GM12878 (cell line): Measurements from ENCODE around the gene MSLN. TPM values are rescaled to one million over a fixed set of nuclear protein-coding genes. Genes with fewer than 3 reads are reported as not detected.
A peak's percentile ranks its signal among the peaks of the same experiment; 100 is the strongest.

Source experiments
- ATAC-seq: fragments of 200-7000 bp; cut with Tn5 transposase; 3 replicates; pipeline ENCODE4 v1.9.1; 2020; ENCODE audit warnings: mild to moderate bottlenecking, moderate library complexity
- BruUV-seq: library from RNA; stranded (reverse); fragments of 400-500 nt; replicated peaks from 2 replicates; lab custom pipeline; 2021; lab: Mats Ljungman, UMichigan
- CTCF ChIA-PET: fragments of 300-600 bp; sonication (Branson Sonifier 250); formaldehyde crosslinking; extraction: SDS; loops from one replicate; lab custom pipeline; 2021; ENCODE audit warnings: inconsistent platforms; lab: Yijun Ruan, JAX
- POLR2A ChIA-PET: fragments of 350-600 bp; formaldehyde crosslinking; extraction: SDS; loops from one replicate; lab custom pipeline; 2021; ENCODE audit warnings: inconsistent platforms; lab: Charles Lee
- RAD21 ChIA-PET: fragments of 300-600 bp; sonication (Branson Sonifier 250); formaldehyde crosslinking; loops from one replicate; lab custom pipeline; 2023; ENCODE audit warnings: antibody characterized with exemption; ENCODE audit not compliant: unreplicated experiment; lab: Charles Lee
- SMC1A ChIA-PET: fragments of 300-600 bp; sonication (Branson Sonifier 250); formaldehyde crosslinking; loops from one replicate; lab custom pipeline; 2023; ENCODE audit not compliant: unreplicated experiment, uncharacterized antibody; lab: Charles Lee
- DNase-seq: peaks from one replicate; pipeline ENCODE4 v3.0.0-alpha.2; 2011; ENCODE audit warnings: low read depth, low spot score
- FAIRE-seq: peaks from 3 replicates; lab custom pipeline; 2011; peaks lifted over from hg19 to GRCh38; lab: Jason Lieb, UNC
- H2AFZ ChIP-seq: 2 replicates; pipeline ENCODE4 v1.6.0; 2011; ENCODE audit warnings: low read depth, low read length, control low read depth; ENCODE audit not compliant: control insufficient read depth
- H3K27ac ChIP-seq: 2 replicates; pipeline ENCODE4 v1.5.1; 2011; ENCODE audit warnings: control low read depth; ENCODE audit not compliant: control insufficient read depth, insufficient read depth
- H3K27me3 ChIP-seq, 2 experiments: replicated peaks in 1 of 2; 2 replicates each; pipeline versions ENCODE4 v1.6.0 to v1.6.1; 2011; ENCODE audit warnings: low read length in 1 of 2; ENCODE audit not compliant: control insufficient read depth in 2 of 2, insufficient read depth in 2 of 2
- H3K36me3 ChIP-seq, 2 experiments: 2 replicates each; pipeline ENCODE4 v1.5.1; 2011; ENCODE audit warnings: low read length in 1 of 2; ENCODE audit not compliant: control insufficient read depth in 2 of 2, insufficient read depth in 2 of 2
- H3K4me1 ChIP-seq: 2 replicates; pipeline ENCODE4 v1.6.1; 2011; ENCODE audit warnings: mild to moderate bottlenecking, low read length, moderate library complexity, mixed read lengths; ENCODE audit not compliant: control insufficient read depth, insufficient read depth
- H3K4me2 ChIP-seq: 2 replicates; pipeline ENCODE4 v1.6.0; 2011; ENCODE audit warnings: control low read depth; ENCODE audit not compliant: control insufficient read depth, insufficient read depth
- H3K4me3 ChIP-seq: fragments of 200-600 bp; sonication (generic); 2 replicates; pipeline ENCODE4 v1.5.1; 2016
- H3K79me2 ChIP-seq: 2 replicates; pipeline ENCODE4 v1.6.0; 2011; ENCODE audit warnings: low read length; ENCODE audit not compliant: control insufficient read depth, insufficient read depth
- H3K9ac ChIP-seq: 2 replicates; pipeline ENCODE4 v1.8.0; 2011; ENCODE audit warnings: low read length, control low read depth, mixed read lengths; ENCODE audit not compliant: control insufficient read depth, insufficient read depth
- H3K9me3 ChIP-seq: replicated peaks from 3 replicates; pipeline ENCODE4 v1.5.1; 2011; ENCODE audit warnings: mild to moderate bottlenecking, low read length; ENCODE audit not compliant: control insufficient read depth, insufficient read depth
- H4K20me1 ChIP-seq: 2 replicates; pipeline ENCODE4 v1.6.0; 2011; ENCODE audit not compliant: control insufficient read depth, insufficient read depth
- ATF7 ChIP-seq: fragments of 450-650 bp; IDR thresholded peaks from 2 replicates; pipeline ENCODE4 v1.6.1; 2016; ENCODE audit warnings: low read depth, mild to moderate bottlenecking
- BACH1 ChIP-seq: fragments of 450-650 bp; IDR thresholded peaks from 2 replicates; pipeline ENCODE4 v1.6.1; 2017; ENCODE audit warnings: mild to moderate bottlenecking, borderline replicate concordance
- BCL11A ChIP-seq: IDR thresholded peaks from 2 replicates; pipeline ENCODE4 v1.6.1; 2011; ENCODE audit warnings: low read depth, low read length
- BMI1 ChIP-seq: fragments of 450-650 bp; IDR thresholded peaks from 2 replicates; pipeline ENCODE4 v1.6.1; 2016; ENCODE audit warnings: mild to moderate bottlenecking, moderate library complexity, borderline replicate concordance
- CREB1 ChIP-seq: IDR thresholded peaks from 2 replicates; pipeline ENCODE4 v1.6.1; 2012; ENCODE audit warnings: low read depth, mild to moderate bottlenecking, inconsistent platforms
- EGR1 ChIP-seq, 2 experiments: IDR thresholded peaks; 1 replicate in 1 of 2; 2 replicates in 1 of 2; pipeline ENCODE4 v1.6.1; 2011 to 2012; ENCODE audit warnings: low read depth in 2 of 2, low read length in 2 of 2, borderline replicate concordance in 1 of 2, mild to moderate bottlenecking in 1 of 2, moderate library complexity in 1 of 2
- EP300 ChIP-seq, 2 experiments: fragments of 150-350 bp in 1 of 2; IDR thresholded peaks; 2 replicates each; pipeline ENCODE4 v1.6.1; 2011 to 2012; ENCODE audit warnings: low read depth in 2 of 2, low read length in 2 of 2, borderline replicate concordance in 1 of 2, improper control_type of control experiment in 1 of 2, inconsistent platforms in 1 of 2; ENCODE audit not compliant: control insufficient read depth in 1 of 2
- FOS ChIP-seq: IDR thresholded peaks from 3 replicates; pipeline ENCODE4 v1.6.1; 2011; ENCODE audit warnings: borderline replicate concordance; ENCODE audit not compliant: insufficient read length; ENCODE audit errors: extremely low read depth
- HDGF ChIP-seq: fragments of 450-650 bp; IDR thresholded peaks from 2 replicates; pipeline ENCODE4 v1.6.1; 2016; ENCODE audit warnings: antibody characterized with exemption
- KDM1A ChIP-seq: fragments of 200-600 bp; sonication (generic); IDR thresholded peaks from 2 replicates; pipeline ENCODE4 v1.6.1; 2016; ENCODE audit warnings: borderline replicate concordance
- NR2C1 ChIP-seq: fragments of 450-650 bp; IDR thresholded peaks from 2 replicates; pipeline ENCODE4 v1.6.1; 2017; ENCODE audit warnings: antibody characterized with exemption, mild to moderate bottlenecking, moderate library complexity
- RAD21 ChIP-seq: IDR thresholded peaks from 2 replicates; pipeline ENCODE4 v1.6.1; 2011; ENCODE audit warnings: mild to moderate bottlenecking, low read depth, low read length, moderate library complexity; ENCODE audit not compliant: insufficient read depth
- RCOR1 ChIP-seq: conservative IDR thresholded peaks from 2 replicates; pipeline ENCODE4 v1.6.1; 2012; ENCODE audit warnings: low read depth, low read length, improper control_type of control experiment
- SIX5 ChIP-seq: IDR thresholded peaks from 2 replicates; pipeline ENCODE4 v1.6.1; 2011; ENCODE audit warnings: mild to moderate bottlenecking, low read depth, low read length, moderate library complexity; ENCODE audit not compliant: severe bottlenecking
- SMAD5 ChIP-seq: IDR thresholded peaks from 2 replicates; pipeline ENCODE4 v1.6.1; 2016; ENCODE audit warnings: antibody characterized with exemption, low read depth
- SMC3 ChIP-seq: IDR thresholded peaks from 2 replicates; pipeline ENCODE4 v1.6.1; 2011; ENCODE audit warnings: low read length, improper control_type of control experiment, borderline replicate concordance
- STAT1 ChIP-seq: fragments of 450-650 bp; conservative IDR thresholded peaks from 2 replicates; pipeline ENCODE4 v1.6.1; 2014; ENCODE audit warnings: antibody characterized with exemption, mild to moderate bottlenecking
- SUZ12 ChIP-seq: fragments of 200-600 bp; sonication (generic); IDR thresholded peaks from one replicate; pipeline ENCODE4 v1.6.1; 2018; ENCODE audit warnings: antibody characterized with exemption, mild to moderate bottlenecking; ENCODE audit not compliant: unreplicated experiment
- WGBS: methylation state at CpG from one replicate; pipeline ENCODE4 v1.1.6; 2016; ENCODE audit warnings: low lambda C conversion rate; ENCODE audit not compliant: insufficient replicate concordance, insufficient coverage; ENCODE audit errors: missing lambda C conversion rate; 5-methylcytosine and 5-hydroxymethylcytosine counted together
- in situ Hi-C: fragments of 300-500 bp; cut with MboI; formaldehyde crosslinking; loops from 9 replicates; pipeline ENCODE4 v1.14.3; 2018; ENCODE audit warnings: mixed read lengths
- intact Hi-C: fragments of 100-400 bp; cut with micrococcal nuclease; formaldehyde crosslinking; loops from one replicate; pipeline ENCODE4 v1.14.2; 2022; ENCODE audit not compliant: unreplicated experiment
- polyA plus RNA-seq, 11 experiments: library from polyadenylated mRNA; depleted of rRNA in 4 of 11; unstranded in 6 of 11; stranded (reverse) in 5 of 11; fragments of >200 nt; fragmentation: Nextera tagmentation in 4 of 11; fragmentation: Illumina TruSeq in 1 of 11; extraction: Ambion mirVana in 4 of 11; extraction: Trizol in 1 of 11; gene quantifications; 1 replicate in 1 of 11; 2 replicates in 10 of 11; pipeline versions ENCODE4 v1.2.1 to v1.2.3, GENCODE V29; 2011 to 2016; ENCODE audit warnings: inconsistent platforms in 2 of 11, missing spikeins in 2 of 11, low read depth in 1 of 11
- total RNA-seq, 4 experiments: library from RNA; depleted of rRNA in 3 of 4; stranded (reverse); fragments of >200 nt in 3 of 4; fragmentation: Illumina TruSeq in 1 of 4; extraction: Trizol in 1 of 4; gene quantifications; 2 replicates each; pipeline versions ENCODE4 v1.2.1 to v1.2.3, GENCODE V29; 2013 to 2021
- TF ChIP-seq, protein P1 (sequence below), 3 experiments: IDR thresholded peaks in 2 of 3; conservative IDR thresholded peaks in 1 of 3; 2 replicates each; pipeline ENCODE4 v1.5.1; 2011; ENCODE audit warnings: low read depth in 3 of 3, low read length in 3 of 3, mild to moderate bottlenecking in 3 of 3, control low read depth in 2 of 3, moderate library complexity in 2 of 3, inconsistent platforms in 1 of 3, mixed read lengths in 1 of 3; ENCODE audit not compliant: control insufficient read depth in 2 of 3, insufficient read depth in 1 of 3; ENCODE audit errors: extremely low read depth in 1 of 3
- TF ChIP-seq, protein P2 (sequence below): fragments of 150-350 bp; IDR thresholded peaks from 2 replicates; pipeline ENCODE4 v1.6.1; 2014; ENCODE audit warnings: mild to moderate bottlenecking, low read depth, low read length
- TF ChIP-seq, protein P3 (sequence below): IDR thresholded peaks from 2 replicates; pipeline ENCODE4 v1.6.1; 2011; ENCODE audit warnings: borderline replicate concordance, low read depth, mild to moderate bottlenecking, moderate library complexity, mixed read lengths, low read length; ENCODE audit not compliant: insufficient read depth; ENCODE audit errors: extremely low read length

Gene MSLN
- total and polyA plus RNA-seq, 10 of the 15 experiments (the other 5 are each of a cell fraction or from before 2014, with no cell fraction given) = 0.08 TPM; not detected in 9

DNA sequence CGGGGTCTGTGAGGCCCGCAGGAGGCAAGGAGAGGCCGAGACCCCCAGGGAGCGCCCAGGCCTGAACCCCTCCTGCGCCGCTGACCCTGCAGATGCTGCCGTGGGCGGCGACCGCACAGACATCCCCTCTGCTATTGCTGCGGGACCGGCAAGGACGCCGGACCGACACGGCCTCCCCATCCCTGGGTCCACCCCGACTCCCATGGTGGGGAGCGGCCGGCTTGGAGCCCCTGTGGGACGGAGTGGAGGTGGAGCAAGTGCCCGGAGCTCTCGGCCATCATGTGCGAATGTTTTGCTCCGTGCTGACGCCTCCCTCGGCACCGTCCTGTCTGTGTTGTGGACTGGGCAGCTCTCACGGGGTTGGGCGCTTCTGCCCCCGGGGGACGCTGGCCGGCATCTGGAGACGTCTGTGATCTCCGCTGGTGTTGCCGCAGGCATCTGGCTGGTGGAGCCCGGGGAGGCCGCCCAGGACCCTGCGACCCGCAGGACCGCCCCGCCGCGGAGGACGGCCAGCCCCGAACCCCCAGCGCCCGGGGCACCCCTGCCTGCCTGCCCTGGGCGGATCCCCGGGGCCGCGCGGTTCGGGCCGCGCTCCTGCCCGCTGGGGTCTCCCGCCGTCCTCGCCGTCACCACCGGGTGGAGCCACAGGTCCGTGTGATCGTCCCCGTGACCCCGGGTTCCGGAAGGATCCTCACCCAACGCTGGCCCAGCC, 52.8 kb downstream of the MSLN start:
- ATAC-seq (peak; percentile 70), DNase-seq (no peak), FAIRE-seq (no peak)
- Histone ChIP-seq H3K4me1 (no peaks in the 10 kb centered on the region; the same call in 1 of the 2 replicates), H3K27me3 (no peaks in the 10 kb centered on the region; a peak in 1 of 4 replicates), H4K20me1 (no peaks in the 10 kb centered on the region), H3K9me3 (no peaks in the 10 kb centered on the region; the same call in 2 of the 3 replicates), H3K79me2 (no peaks in the 10 kb centered on the region), H2AFZ (no peak overlapping the region), H3K36me3 (no peaks in the 10 kb centered on the region), H3K9ac (no peak overlapping the region), H3K27ac (no peak overlapping the region), H3K4me2 (no peak overlapping the region), H3K4me3 (no peak overlapping the region)
- CTCF ChIA-PET = no interaction called here
- BruUV-seq = no TSS peak
- POLR2A ChIA-PET = no interaction called here
- SMC1A ChIA-PET = no interaction called here
- RAD21 ChIA-PET = no interaction called here
- in situ Hi-C loops (no loop called here), intact Hi-C loops (no loop called here)
- WGBS = 24% methylated on average over 58 of the region's 67 CpGs
- no peak for TF ChIP-seq STAT1
- no peak for TF ChIP-seq EP300 (IDR thresholded peaks at IDR 0.05; ENCODE audit: borderline replicate concordance in 1 of 2, control insufficient read depth in 1 of 2, low read depth in 2 of 2, low read length in 2 of 2)
- TF ChIP-seq HDGF = no peak
- TF ChIP-seq, protein P1, sequence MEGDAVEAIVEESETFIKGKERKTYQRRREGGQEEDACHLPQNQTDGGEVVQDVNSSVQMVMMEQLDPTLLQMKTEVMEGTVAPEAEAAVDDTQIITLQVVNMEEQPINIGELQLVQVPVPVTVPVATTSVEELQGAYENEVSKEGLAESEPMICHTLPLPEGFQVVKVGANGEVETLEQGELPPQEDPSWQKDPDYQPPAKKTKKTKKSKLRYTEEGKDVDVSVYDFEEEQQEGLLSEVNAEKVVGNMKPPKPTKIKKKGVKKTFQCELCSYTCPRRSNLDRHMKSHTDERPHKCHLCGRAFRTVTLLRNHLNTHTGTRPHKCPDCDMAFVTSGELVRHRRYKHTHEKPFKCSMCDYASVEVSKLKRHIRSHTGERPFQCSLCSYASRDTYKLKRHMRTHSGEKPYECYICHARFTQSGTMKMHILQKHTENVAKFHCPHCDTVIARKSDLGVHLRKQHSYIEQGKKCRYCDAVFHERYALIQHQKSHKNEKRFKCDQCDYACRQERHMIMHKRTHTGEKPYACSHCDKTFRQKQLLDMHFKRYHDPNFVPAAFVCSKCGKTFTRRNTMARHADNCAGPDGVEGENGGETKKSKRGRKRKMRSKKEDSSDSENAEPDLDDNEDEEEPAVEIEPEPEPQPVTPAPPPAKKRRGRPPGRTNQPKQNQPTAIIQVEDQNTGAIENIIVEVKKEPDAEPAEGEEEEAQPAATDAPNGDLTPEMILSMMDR (IDR thresholded peaks at IDR 0.05 in 2 of 3, conservative IDR thresholded peaks at IDR 0.05 in 1 of 3; ENCODE audit: control insufficient read depth in 2 of 3, extremely low read depth in 1 of 3, insufficient read depth in 1 of 3, low read depth in 3 of 3, low read length in 3 of 3) = peak; percentile 44 to 49 (median 48); a peak in 5 of 6 replicates
- TF ChIP-seq CREB1 = no peak
- TF ChIP-seq BMI1 = no peak
- TF ChIP-seq SMAD5 = no peak
- TF ChIP-seq SIX5 = no peak
- TF ChIP-seq ATF7 = no peak
- TF ChIP-seq, protein P2, sequence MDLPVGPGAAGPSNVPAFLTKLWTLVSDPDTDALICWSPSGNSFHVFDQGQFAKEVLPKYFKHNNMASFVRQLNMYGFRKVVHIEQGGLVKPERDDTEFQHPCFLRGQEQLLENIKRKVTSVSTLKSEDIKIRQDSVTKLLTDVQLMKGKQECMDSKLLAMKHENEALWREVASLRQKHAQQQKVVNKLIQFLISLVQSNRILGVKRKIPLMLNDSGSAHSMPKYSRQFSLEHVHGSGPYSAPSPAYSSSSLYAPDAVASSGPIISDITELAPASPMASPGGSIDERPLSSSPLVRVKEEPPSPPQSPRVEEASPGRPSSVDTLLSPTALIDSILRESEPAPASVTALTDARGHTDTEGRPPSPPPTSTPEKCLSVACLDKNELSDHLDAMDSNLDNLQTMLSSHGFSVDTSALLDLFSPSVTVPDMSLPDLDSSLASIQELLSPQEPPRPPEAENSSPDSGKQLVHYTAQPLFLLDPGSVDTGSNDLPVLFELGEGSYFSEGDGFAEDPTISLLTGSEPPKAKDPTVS = no peak
- no peak for TF ChIP-seq KDM1A
- no peak for TF ChIP-seq EGR1 (IDR thresholded peaks at IDR 0.05; ENCODE audit: borderline replicate concordance in 1 of 2, low read depth in 2 of 2, low read length in 2 of 2)
- no peak for TF ChIP-seq NR2C1
- TF ChIP-seq SUZ12 = no peak
- TF ChIP-seq RCOR1 = no peak
- TF ChIP-seq, protein P3, sequence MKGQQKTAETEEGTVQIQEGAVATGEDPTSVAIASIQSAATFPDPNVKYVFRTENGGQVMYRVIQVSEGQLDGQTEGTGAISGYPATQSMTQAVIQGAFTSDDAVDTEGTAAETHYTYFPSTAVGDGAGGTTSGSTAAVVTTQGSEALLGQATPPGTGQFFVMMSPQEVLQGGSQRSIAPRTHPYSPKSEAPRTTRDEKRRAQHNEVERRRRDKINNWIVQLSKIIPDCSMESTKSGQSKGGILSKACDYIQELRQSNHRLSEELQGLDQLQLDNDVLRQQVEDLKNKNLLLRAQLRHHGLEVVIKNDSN = no peak
- peak; percentile 47 for TF ChIP-seq SMC3
- no peak for TF ChIP-seq BACH1
- peak; percentile 63 for TF ChIP-seq RAD21
- no peak for TF ChIP-seq FOS
- TF ChIP-seq BCL11A = no peak
